ENCODE data around the gene TSPAN9. TPM values are rescaled to one million over a fixed set of nuclear protein-coding genes. Genes with fewer than 3 reads are reported as not detected.

The TSPAN9 gene
- total and polyA plus RNA-seq, 2 experiments from 2014 or later, result 6.0 to 31.5 TPM

DNA sequence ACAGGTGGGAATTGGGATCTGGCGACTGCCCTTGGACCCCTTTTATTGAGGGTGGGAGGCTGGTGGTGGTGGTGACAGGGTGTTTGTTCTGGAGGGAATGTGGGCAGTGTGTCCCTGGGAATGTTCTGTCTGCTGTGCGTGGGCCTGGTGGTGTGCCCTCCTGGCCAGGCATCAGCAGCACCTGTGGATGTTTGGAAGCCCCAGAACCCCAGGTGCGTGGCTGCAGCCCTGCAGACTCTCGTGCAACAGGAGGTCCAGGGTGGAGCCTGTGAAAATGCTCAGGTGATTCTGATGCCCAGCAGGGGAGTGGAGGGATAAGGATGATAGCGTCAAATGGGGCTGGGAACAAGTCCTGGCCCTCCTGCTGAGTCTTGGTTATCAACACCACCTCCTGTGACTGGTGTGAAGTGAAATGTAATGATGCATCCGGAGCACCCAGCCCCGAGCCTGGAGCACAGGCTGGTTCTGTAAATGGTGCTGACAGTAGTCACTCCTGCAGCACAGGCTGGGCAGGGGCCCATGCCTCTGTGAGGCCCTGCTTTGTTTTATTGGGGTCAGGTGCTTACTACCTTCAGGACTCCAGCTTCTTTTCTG is 176.6 kb downstream of the TSPAN9 start:
- Mint-ChIP-seq H3K36me3 (ENCODE audit: low read depth) (no peaks in the 10 kb centered on the region), H3K4me1 (peaks cover 21% of the 10 kb centered on the region), H3K9me3 (no peaks in the 10 kb centered on the region), H3K27me3 (ENCODE audit: insufficient read depth, low read depth, poor library complexity) (peaks cover 15% of the 10 kb centered on the region), H3K4me3 (no peak overlapping the region), H3K27ac (no peak overlapping the region)
- DNase-seq (ENCODE audit: low spot score) (no peak), ATAC-seq (no peak)
- no peaks in the 10 kb centered on the region for H3K4me1 ChIP-seq (ENCODE audit: insufficient read depth)
- no peak overlapping the region for H3K4me2 ChIP-seq
- no peaks in the 10 kb centered on the region for H3F3A ChIP-seq (replicated peaks; ENCODE audit: low read depth)
- no peaks in the 10 kb centered on the region for H3K36me3 ChIP-seq (ENCODE audit: insufficient read depth)
- no peak overlapping the region for H3K27ac ChIP-seq (ENCODE audit: low read depth)
- H2AFZ ChIP-seq, result no peak overlapping the region
- H3K27me3 ChIP-seq (ENCODE audit: insufficient read depth), result no peaks in the 10 kb centered on the region
- H4K20me1 ChIP-seq (replicated peaks; ENCODE audit: insufficient read depth), result no peaks in the 10 kb centered on the region
- no peaks in the 10 kb centered on the region for H3K79me2 ChIP-seq (replicated peaks; ENCODE audit: insufficient read depth)
- 0 out of 2 replicates have a peak, but pooled peaks cover 4% of the 10 kb centered on the region for H3K9me2 ChIP-seq (ENCODE audit: insufficient read depth)
- TF ChIP-seq ZNF331 (CRISPR knock-in tag; IDR thresholded peaks at IDR 0.05; ENCODE audit: low read depth), result no peak
- TF ChIP-seq, protein P1, sequence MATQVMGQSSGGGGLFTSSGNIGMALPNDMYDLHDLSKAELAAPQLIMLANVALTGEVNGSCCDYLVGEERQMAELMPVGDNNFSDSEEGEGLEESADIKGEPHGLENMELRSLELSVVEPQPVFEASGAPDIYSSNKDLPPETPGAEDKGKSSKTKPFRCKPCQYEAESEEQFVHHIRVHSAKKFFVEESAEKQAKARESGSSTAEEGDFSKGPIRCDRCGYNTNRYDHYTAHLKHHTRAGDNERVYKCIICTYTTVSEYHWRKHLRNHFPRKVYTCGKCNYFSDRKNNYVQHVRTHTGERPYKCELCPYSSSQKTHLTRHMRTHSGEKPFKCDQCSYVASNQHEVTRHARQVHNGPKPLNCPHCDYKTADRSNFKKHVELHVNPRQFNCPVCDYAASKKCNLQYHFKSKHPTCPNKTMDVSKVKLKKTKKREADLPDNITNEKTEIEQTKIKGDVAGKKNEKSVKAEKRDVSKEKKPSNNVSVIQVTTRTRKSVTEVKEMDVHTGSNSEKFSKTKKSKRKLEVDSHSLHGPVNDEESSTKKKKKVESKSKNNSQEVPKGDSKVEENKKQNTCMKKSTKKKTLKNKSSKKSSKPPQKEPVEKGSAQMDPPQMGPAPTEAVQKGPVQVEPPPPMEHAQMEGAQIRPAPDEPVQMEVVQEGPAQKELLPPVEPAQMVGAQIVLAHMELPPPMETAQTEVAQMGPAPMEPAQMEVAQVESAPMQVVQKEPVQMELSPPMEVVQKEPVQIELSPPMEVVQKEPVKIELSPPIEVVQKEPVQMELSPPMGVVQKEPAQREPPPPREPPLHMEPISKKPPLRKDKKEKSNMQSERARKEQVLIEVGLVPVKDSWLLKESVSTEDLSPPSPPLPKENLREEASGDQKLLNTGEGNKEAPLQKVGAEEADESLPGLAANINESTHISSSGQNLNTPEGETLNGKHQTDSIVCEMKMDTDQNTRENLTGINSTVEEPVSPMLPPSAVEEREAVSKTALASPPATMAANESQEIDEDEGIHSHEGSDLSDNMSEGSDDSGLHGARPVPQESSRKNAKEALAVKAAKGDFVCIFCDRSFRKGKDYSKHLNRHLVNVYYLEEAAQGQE (IDR thresholded peaks at IDR 0.05; ENCODE audit: unreplicated experiment), result no peak
- TF ChIP-seq, protein P2, sequence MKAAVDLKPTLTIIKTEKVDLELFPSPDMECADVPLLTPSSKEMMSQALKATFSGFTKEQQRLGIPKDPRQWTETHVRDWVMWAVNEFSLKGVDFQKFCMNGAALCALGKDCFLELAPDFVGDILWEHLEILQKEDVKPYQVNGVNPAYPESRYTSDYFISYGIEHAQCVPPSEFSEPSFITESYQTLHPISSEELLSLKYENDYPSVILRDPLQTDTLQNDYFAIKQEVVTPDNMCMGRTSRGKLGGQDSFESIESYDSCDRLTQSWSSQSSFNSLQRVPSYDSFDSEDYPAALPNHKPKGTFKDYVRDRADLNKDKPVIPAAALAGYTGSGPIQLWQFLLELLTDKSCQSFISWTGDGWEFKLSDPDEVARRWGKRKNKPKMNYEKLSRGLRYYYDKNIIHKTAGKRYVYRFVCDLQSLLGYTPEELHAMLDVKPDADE (IDR thresholded peaks at IDR 0.05), result no peak
- TF ChIP-seq JUNB (IDR thresholded peaks at IDR 0.05; ENCODE audit: unreplicated experiment), result no peak
- TF ChIP-seq STAT1 (IDR thresholded peaks at IDR 0.05; ENCODE audit: unreplicated experiment), result no peak
- TF ChIP-seq CREB1 (CRISPR knock-in tag; IDR thresholded peaks at IDR 0.05; ENCODE audit: low read depth), result no peak
- TF ChIP-seq NANOG (IDR thresholded peaks at IDR 0.05; ENCODE audit: borderline replicate concordance), result no peak
- TF ChIP-seq EZH2 (IDR thresholded peaks at IDR 0.05; ENCODE audit: low read depth, unreplicated experiment), result no peak
- H3K4me3 ChIP-seq, result no peak overlapping the region

DNA sequence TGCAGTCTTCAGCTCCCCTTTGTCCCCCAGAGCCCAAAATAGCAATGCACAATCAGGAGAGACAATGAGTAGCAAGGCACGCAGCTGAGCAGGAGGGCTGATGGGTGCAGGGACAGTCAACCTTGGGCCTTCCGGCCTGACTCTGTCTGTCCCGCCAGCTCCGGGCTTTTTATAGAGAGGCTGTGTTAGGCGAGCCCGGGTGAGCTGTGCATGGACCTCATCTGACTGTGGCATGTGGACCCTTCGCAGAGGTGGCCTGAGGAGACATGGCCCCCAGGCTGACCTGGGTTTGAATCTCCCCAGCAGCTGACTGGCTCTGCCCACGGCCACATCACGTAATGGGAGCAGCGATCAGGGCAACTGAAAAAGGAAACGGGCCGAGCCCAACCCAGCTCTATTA is 177.9 kb downstream of the TSPAN9 start:
- no peaks in the 10 kb centered on the region for H3K36me3 ChIP-seq (ENCODE audit: insufficient read depth)
- no peaks in the 10 kb centered on the region for H3K9me3 Mint-ChIP-seq
- no peaks in the 10 kb centered on the region for H3K79me2 ChIP-seq (replicated peaks; ENCODE audit: insufficient read depth)
- H3K27me3 Mint-ChIP-seq (ENCODE audit: insufficient read depth, low read depth, poor library complexity), result peaks cover 16% of the 10 kb centered on the region
- no peak overlapping the region for H3K27ac ChIP-seq (ENCODE audit: low read depth)
- H3F3A ChIP-seq (replicated peaks; ENCODE audit: low read depth), result no peaks in the 10 kb centered on the region
- H3K36me3 Mint-ChIP-seq (ENCODE audit: low read depth), result no peaks in the 10 kb centered on the region
- H3K4me1 ChIP-seq (ENCODE audit: insufficient read depth), result no peaks in the 10 kb centered on the region
- no peak overlapping the region for H2AFZ ChIP-seq
- H3K4me1 Mint-ChIP-seq, result peaks cover 14% of the 10 kb centered on the region
- H3K9me2 ChIP-seq (ENCODE audit: insufficient read depth), result no peaks in the 10 kb centered on the region
- no peak overlapping the region for H3K4me2 ChIP-seq
- DNase-seq (ENCODE audit: low spot score) (no peak), ATAC-seq (no peak)
- no peak overlapping the region for H3K27ac Mint-ChIP-seq
- no peaks in the 10 kb centered on the region for H3K27me3 ChIP-seq (ENCODE audit: insufficient read depth)
- H3K4me3 ChIP-seq, result no peak overlapping the region
- H3K4me3 Mint-ChIP-seq, result no peak overlapping the region
- H4K20me1 ChIP-seq (replicated peaks; ENCODE audit: insufficient read depth), result no peaks in the 10 kb centered on the region
- TF ChIP-seq, protein P2 (IDR thresholded peaks at IDR 0.05), result no peak
- TF ChIP-seq NANOG (IDR thresholded peaks at IDR 0.05; ENCODE audit: borderline replicate concordance) (no peak), CREB1 (CRISPR knock-in tag; IDR thresholded peaks at IDR 0.05; ENCODE audit: low read depth) (no peak)
- TF ChIP-seq, protein P3, sequence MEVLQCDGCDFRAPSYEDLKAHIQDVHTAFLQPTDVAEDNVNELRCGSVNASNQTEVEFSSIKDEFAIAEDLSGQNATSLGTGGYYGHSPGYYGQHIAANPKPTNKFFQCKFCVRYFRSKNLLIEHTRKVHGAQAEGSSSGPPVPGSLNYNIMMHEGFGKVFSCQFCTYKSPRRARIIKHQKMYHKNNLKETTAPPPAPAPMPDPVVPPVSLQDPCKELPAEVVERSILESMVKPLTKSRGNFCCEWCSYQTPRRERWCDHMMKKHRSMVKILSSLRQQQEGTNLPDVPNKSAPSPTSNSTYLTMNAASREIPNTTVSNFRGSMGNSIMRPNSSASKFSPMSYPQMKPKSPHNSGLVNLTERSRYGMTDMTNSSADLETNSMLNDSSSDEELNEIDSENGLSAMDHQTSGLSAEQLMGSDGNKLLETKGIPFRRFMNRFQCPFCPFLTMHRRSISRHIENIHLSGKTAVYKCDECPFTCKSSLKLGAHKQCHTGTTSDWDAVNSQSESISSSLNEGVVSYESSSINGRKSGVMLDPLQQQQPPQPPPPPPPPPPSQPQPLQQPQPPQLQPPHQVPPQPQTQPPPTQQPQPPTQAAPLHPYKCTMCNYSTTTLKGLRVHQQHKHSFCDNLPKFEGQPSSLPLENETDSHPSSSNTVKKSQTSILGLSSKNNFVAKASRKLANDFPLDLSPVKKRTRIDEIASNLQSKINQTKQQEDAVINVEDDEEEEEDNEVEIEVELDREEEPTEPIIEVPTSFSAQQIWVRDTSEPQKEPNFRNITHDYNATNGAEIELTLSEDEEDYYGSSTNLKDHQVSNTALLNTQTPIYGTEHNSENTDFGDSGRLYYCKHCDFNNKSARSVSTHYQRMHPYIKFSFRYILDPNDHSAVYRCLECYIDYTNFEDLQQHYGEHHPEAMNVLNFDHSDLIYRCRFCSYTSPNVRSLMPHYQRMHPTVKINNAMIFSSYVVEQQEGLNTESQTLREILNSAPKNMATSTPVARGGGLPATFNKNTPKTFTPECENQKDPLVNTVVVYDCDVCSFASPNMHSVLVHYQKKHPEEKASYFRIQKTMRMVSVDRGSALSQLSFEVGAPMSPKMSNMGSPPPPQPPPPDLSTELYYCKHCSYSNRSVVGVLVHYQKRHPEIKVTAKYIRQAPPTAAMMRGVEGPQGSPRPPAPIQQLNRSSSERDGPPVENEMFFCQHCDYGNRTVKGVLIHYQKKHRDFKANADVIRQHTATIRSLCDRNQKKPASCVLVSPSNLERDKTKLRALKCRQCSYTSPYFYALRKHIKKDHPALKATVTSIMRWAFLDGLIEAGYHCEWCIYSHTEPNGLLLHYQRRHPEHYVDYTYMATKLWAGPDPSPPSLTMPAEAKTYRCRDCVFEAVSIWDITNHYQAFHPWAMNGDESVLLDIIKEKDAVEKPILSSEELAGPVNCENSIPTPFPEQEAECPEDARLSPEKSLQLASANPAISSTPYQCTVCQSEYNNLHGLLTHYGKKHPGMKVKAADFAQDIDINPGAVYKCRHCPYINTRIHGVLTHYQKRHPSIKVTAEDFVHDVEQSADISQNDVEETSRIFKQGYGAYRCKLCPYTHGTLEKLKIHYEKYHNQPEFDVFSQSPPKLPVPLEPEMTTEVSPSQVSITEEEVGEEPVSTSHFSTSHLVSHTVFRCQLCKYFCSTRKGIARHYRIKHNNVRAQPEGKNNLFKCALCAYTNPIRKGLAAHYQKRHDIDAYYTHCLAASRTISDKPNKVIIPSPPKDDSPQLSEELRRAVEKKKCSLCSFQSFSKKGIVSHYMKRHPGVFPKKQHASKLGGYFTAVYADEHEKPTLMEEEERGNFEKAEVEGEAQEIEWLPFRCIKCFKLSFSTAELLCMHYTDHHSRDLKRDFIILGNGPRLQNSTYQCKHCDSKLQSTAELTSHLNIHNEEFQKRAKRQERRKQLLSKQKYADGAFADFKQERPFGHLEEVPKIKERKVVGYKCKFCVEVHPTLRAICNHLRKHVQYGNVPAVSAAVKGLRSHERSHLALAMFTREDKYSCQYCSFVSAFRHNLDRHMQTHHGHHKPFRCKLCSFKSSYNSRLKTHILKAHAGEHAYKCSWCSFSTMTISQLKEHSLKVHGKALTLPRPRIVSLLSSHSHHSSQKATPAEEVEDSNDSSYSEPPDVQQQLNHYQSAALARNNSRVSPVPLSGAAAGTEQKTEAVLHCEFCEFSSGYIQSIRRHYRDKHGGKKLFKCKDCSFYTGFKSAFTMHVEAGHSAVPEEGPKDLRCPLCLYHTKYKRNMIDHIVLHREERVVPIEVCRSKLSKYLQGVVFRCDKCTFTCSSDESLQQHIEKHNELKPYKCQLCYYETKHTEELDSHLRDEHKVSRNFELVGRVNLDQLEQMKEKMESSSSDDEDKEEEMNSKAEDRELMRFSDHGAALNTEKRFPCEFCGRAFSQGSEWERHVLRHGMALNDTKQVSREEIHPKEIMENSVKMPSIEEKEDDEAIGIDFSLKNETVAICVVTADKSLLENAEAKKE (CRISPR knock-in tag; IDR thresholded peaks at IDR 0.05), result no peak
